Activated CD4-positive, alpha-beta T cell treated with anti-CD3 and anti-CD28 coated beads for 48 hours (primary cell): ENCODE data around the gene ADGRG3.
"Not testable (repeated sequence)": the region's sequence is repeated elsewhere in the genome, so short reads cannot be mapped to it uniquely, and the experiment has no call there.

ENCODE experiments used
- DNase-seq: peaks from one replicate; pipeline ENCODE4 v3.0.0-alpha.2; 2020

The ADGRG3 gene

DNA sequence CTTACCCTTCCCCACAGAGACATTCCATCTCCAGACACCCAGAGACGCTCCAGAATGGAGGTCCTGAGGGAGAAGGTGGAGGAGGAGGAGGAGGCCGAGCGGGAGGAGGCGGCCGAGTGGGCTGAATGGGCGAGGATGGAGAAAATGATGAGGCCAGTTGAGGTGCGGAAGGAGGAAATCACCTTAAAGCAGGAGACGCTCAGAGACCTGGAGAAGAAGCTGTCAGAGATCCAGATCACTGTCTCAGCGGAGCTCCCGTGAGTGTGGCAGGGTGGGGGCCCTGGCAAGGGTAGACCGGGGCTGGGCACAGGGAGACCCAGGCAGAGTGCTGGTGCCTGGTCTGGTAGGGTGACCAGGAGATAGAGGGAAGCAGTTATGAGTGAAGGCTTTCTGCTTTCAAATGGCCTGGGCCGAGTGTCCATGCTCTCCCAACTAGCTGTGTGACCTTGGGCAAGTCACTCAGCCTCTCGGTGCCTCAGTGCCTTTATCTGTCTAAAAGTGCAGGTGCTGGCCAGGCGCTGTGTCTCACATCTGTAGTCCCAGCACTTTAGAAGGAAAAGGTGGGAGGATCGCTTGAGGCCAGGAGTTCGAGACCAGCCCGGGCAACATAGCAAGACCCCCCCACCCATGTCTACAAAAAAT is 29.9 kb downstream of the ADGRG3 start:
- DNase-seq: no peak

- no peak for DNase-seq
Observed at GRCh38 chr16:57698812-57699405, 30.8 kb downstream of the ADGRG3 start.

DNA sequence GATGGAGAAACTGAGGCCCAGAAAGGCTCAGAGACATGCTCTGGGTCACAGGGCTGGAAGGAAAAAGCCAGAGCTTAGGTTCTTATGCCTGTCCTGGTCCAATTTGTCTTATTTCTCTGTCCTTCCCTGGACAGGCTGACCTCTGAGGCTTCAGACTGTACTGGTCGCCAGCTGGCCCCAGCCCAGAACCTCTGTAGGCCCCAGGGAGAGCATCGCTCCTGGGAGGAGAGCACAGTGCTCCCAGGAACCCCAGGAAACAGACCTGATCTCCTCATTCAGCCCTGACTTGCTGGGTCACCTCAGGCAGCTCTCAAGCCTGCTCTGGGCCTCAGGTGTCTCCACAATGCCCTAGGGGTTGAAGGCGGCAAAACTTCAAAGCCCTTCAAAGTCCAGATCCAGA is 31.4 kb downstream of the ADGRG3 start:
- no peak for DNase-seq

DNA sequence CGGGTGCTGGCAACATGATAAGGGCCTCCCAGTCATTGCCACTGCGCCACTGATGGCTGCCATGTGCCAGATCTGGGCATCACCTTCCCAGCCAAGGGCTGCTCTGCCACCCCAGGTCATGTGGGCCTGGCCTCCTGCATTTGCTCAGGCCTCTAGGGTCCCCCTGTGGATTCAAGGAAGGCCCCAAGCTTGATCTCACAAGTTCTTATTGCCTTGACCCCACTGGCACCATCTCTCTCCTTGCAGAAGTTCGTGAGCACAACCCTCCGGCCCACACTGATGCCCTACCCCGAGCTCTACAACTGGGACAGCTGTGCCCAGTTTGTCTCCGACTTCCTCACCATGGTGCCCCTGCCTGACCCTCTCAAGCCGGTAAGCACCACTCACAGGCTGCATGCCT is 31.8 kb downstream of the ADGRG3 start:
- DNase-seq: no peak

DNA sequence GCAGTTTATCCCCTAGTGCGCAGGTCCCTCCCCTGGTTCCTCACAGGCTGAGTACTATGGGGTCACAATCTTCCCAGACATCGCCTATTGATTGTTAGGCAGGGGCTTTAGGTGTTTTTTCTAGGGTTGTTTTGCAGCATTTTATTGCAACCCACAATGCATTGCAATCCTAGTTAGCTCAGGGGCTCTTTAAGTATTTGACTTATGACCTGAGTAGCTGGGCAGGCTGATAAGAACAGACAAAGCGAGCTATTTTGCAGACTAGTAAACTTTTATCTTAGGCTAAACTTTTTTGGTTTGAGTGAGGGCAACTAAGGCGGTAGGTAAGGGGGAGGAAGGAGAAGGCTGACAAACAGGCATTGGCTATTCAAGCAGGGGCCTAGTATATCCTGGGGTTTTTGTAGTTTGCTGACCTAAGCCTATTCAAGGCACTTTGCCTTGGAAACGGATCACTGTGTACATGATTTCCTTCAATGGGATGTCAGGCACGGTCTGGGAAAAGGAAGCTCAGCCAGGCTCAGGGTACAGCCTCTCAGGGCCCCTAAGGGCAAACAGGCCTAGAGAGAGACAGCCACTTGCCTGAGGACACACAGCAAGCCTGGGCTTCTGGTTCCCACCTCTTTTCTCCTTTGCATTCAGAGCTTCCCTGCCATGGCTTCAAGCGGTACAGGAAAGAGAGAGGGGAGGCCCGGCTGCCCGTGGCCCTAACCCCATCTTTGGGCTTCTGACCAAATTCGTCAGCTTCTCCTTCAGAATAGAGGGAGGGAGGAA is 32.9 kb downstream of the ADGRG3 start:
- DNase-seq: no peak

DNA sequence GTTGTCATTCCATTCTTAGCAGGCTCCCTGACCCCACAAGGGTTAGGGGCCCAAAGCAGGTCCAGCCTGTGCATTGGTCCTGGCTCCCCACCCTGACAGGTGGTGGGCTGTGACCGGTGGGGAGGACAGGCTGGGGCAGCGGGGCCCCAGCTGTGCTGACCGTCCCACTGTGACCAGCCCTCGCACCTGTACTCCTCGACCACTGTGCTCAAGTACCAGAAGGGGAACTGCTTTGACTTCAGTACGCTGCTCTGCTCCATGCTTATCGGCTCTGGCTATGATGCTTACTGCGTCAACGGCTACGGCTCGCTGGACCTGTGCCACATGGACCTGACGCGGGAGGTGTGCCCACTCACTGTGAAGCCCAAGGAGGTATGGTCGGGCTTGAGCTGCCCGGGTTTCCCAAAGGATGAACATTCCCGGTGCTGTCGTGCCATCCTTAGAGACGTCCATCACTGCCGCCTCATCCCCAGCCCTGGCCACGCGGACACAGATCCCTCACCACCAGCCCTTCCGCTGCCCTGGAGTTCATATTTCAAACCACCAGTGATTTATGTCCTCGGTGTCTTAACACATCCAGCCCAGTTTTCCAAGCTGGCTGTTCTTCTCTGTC is 33.8 kb downstream of the ADGRG3 start:
- DNase-seq: no peak

DNA sequence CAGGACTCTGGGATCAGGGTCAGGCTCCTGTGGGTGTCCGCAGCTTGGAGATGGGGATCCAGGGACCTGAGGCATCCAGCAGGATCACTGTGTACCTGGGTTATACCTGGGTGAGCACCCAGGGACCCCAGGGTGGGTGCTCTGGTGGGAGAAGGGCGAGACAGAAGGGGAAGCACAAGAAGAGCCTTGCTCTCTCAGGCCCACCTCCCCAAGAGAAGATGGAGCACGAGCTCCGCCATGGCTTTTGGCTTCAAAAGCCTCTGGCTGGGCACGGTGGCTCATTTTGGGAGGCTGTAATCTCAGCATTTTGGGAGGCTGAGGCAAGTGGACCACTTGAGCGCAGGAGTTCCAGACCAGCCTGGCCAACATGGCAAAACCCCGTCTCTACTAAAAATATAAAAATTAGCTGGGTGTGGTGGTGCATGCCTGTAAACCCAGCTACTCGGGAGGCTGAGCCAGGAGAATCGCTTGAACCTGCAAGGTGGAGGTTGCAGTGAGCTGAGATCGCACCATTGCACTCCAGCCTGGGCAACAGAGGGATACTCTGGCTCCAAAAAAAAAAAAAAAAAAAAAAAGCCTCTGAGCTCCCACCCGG is 35.4 kb downstream of the ADGRG3 start:
- DNase-seq: no peak

DNA sequence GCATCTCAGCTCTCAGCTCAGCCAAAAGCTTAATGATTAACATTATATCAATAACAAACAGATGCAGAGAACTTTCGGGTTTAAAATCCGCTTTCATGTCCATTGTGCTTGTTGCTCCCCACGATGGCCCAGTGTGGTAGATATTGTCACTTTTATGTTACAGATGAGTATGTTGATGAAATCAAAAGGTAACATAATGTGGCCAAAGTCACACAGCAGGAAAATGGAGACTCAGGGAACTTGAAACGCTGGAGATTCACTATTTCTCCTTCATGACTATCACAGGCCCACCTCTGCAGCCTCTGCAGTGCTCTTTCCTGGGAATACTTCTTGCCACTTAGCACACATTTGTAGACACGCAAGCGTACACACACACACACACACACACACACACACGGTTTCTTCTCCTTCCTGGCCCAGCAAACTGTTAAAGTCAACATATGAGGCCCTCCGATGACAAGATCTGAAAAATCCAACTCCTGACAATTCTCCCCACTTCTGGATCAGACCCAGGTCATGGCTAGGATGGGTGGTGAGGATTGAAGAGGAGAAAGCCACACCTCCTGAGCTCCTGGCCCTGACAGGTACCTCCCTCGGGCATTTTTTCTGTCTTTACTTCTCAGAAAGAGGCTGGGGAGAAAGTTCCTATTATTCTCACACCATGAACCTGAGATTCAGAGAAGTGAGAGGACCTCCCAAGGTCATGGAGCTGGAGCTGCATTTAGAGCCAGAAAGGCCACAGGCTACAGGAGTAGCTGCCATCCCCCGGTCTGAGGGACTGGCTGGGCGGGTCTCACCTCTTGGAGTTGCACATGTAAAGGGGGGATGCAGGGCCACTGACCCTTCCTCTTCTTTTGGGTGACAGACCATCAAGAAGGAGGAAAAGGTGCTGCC is 36.2 kb downstream of the ADGRG3 start:
- no peak for DNase-seq

DNA sequence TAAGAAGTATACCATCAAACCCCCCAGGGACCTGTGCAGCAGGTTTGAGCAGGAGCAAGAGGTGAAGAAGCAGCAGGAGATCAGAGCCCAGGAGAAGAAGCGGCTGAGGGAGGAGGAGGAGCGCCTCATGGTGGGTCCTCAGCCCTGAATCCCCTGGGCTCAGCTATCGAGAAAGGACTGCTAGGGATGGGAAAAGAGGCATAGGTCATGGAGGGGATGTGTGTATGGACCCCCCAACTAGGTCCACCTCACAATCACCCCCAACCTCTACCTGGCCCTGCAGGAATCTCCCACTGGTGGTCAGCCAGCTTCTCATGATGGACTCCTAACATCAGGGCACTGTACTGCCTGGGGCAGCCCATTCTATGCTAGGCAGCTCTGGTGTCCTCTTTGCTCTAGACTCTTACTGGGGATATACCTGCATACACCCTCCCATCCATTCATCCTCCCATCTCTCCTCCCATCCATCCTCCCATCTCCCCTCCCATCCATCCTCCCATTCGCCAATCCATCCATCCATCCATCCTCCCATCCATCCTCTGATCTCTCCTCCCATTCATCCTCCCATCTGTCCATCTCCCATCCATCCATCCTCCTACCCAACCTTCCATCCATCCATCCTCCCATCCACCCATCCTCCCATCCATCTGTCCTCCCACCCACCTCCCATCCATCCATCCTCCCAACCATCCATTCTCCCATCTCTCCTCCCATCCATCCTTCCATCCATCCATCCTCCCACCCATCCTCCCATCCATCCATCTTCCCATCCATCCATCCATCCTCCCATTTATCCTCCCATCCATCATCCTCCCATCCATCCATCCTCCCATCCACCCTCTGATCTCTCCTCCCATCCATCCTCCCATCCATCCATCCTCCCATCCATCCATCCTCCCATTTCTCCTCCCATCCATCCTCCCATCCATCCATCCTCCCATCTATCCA is 37.1 kb downstream of the ADGRG3 start:
- DNase-seq: no peak

DNA sequence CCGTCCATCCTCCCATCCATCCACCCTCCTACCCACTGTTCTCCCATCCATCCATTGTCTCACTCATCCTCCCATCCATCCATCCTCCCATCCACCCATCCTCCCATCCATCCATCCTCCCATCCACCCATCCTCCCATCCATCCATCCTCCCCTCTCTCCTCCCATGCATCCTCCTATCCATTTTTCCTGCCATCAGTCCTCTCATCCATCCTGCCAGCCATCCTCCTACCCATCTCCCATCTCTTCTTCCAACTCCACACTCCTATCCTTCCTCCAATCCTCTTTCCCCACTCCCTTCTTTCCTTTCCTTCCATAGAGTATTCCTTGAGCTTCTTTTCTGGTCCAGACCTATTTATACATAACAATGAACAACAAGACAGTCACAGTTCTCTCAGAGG is 38.6 kb downstream of the ADGRG3 start:
- DNase-seq: no peak

GRCh38 chr16:57707331-57707730 is 39.2 kb downstream of the ADGRG3 start:
- no peak for DNase-seq

- no peak for DNase-seq
Observed at GRCh38 chr16:57708168-57708567, 40.1 kb downstream of the ADGRG3 start.

- no peak for DNase-seq
Observed at GRCh38 chr16:57709663-57710062, 41.6 kb downstream of the ADGRG3 start.

DNA sequence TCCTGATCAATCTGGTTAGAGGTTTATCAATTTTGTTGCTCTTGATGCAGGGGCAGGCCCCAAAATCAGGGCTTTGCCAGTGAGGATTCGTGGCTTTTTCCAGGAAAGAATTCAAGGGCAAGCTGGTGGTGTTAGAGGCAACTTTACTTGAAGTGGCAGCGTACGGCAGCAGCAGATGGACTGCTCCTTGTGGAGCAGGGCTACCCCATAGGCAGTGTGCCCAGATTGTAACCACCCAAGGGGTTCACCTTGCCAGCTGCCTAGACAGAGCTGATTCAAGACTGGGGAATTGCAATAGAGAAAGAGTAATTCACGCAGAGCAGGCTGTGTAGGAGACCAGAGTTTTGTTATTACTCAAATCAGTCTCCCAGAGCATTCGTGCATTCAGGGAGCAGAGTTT is 43.2 kb downstream of the ADGRG3 start:
- DNase-seq: no peak

DNA sequence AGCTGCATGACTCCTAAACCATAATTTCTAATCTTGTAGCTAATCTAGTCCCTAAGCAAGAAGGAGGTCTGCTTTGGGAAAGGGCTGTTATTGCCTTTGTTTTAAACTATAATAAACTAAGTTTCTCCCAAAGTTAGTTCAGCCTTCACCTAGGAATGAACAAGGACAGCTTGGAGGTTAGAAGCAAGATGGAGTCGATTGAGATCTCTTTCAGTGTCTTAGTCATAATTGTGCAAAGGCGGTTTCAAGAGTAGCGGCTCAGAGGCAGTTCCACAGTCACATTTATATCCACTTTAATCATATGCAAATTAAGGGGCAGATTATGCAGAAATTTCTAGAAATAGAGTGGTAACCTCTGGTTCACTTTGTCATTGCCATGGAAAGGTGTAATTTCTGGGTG is 43.9 kb downstream of the ADGRG3 start:
- DNase-seq: no peak

- not testable (repeated sequence) for DNase-seq
Observed at GRCh38 chr16:57712569-57712968, 44.5 kb downstream of the ADGRG3 start.

GRCh38 chr16:57713596-57713995 is 45.5 kb downstream of the ADGRG3 start:
- DNase-seq: no peak

DNA sequence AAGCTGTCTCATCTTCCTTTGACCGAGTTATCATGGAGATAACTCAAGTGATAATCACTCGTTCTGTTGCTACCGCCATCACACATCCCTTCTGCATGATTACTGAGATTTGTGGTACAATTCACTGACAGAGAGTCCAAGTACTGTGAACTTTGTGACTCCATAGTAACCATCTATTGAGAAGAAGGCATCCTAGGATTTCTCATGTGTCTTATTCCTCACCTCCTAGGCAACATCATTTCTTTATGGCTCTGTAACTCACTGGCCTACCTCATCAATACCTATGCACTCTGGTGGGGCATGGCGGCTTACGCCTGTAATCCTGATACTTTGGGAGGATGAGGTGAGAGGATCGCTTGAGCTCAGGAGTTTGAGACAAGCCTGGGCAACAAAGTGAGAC is 45.9 kb downstream of the ADGRG3 start:
- DNase-seq: no peak

DNA sequence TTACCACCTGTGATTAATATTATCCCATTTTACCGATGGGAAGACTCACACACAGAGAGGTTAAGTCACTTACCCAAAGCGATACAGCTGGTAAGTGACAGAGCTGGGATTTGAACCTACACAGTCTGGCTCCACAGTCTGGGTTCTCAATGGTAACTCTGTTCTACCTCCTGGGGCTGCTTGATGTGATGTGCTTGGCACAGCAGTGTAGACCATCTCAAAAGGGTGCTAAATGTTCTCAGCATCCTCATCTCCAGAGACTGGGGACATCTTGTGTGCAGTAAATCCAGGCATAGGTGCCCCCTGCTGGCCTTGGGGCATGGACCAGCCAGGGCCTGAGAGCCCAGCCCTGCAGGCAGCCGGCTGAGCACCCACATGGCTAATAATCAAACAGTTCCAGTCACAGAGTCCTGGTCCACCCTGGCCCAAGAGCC is 52.1 kb downstream of the ADGRG3 start:
- DNase-seq: peak; percentile 61

DNA sequence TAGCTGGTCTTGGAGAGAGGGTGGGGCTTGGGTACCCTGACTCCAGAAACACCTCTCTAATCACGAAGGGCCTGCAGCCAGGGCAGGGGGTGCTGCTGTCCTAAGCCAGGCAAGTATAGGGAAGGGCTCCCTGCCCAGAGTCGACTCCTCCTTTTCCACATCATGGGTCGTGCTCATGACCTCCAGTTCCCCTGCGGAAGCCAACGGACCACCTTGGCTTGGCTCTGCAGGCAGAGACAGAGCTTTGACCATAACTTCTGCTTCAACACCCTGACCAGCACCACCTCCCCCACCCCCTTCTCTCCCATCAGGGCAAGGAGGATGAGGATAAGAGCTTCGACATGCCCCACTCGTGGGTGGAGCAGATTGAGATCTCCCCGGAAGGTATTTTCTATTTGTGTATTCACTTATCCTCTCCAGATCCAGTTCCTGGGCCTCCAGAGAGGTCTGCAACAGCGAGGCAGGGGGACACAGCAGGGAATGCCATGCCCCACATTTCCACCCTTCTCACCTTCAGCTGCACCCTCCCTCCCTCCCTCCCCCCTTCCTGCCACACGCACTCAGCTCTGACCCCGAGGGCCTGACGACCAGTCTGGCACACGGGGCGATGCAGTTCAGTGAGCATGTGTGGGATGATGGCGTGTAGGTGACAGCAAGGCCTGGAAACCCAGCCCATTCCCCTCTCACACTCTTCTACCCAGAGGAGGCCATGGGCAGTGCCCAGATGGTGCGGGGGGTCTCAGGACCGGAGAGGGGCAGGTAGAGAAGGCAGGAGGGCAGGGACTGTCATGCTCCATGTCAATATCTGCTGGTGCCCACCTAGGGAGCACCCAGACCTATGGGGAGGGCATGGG is 53.5 kb downstream of the ADGRG3 start:
- no peak for DNase-seq
